Right forelimb (tissue), 1 donor: ENCODE measurements around the gene TBX15.

Source experiments
- DNase-seq: peaks from one replicate; pipeline ENCODE4 v3.0.0-alpha.2; 2018

The TBX15 gene

DNA sequence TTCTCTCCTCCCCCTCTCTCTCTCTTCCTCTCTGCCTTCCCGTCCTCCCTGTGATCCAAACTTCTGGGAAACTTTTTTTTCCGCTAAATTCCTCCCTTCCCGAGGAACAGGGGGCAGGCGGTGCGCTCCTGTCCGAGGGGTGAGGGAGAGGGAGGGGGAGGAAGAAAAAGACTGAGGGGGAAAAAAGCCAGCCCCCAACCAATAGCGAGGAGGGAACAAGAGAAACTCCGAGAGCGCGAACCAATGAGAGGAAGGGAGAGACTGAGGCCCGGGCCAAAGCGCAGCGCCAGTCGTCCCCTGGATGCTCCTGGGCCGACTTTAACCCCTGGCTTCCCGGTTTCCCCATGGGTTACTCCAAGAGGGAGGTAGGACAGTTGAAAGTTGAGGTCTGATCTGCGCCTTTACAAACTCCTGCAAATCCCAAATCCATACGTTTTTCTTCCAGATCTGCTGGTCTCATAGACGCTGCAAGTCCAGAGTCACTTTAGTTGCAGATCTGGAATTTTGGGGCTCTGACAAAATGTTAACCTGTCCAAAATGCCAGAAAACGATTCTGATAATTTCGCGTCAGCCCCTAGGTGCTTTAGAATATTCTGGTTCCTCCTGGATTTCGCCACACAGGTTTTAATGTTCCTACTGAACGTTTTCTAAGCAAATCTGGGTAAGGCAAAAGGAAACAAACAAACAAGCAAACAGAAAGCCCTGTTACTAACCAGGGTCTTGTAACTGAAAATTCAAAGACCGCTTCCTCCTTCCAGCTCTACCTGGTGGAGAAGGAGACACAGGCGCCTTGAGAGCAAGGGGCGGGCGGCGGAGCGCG lies at the start of gene TBX15:
Gene TBX15 (minus strand): TSS at position 158 of the 820 bp plus-strand sequence. CDS start 548 bp downstream, outside the sequence.
- DNase-seq: peak; percentile 89

- no peak for DNase-seq
Measured at GRCh38 chr1:119034359-119034758, 46.2 kb upstream of the TBX15 start.

- DNase-seq: no peak
Measured at GRCh38 chr1:119032986-119033385, 44.8 kb upstream of the TBX15 start.

- no peak for DNase-seq
Measured at GRCh38 chr1:119027759-119028158, 39.6 kb upstream of the TBX15 start.

GRCh38 chr1:119026956-119027355 lies 38.8 kb upstream of the TBX15 start:
- DNase-seq: no peak

- DNase-seq: no peak
Measured at GRCh38 chr1:119015547-119015946, 27.4 kb upstream of the TBX15 start.

DNA sequence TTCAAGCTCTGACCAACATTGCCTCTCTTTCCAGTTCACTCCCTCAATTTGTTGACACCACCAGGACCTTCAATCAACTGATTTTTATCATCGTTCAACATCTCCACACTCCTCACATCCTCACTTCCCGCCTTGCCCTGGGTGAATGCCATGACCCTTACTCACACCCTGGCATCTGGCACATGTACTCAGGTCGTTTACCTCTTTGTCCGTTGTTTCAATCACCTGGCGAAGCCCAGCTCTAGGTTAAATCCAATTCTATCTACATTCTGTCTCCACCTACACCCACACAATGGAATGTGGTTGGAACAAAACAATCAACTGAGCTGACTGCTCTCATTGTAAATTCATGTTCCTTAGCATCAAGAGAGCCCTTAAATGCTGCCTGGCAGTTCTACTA lies 24.2 kb upstream of the TBX15 start:
- DNase-seq: no peak

GRCh38 chr1:119011706-119012105 lies 23.6 kb upstream of the TBX15 start:
- no peak for DNase-seq

- DNase-seq: no peak
Measured at GRCh38 chr1:119011116-119011515, 23.0 kb upstream of the TBX15 start.

DNA sequence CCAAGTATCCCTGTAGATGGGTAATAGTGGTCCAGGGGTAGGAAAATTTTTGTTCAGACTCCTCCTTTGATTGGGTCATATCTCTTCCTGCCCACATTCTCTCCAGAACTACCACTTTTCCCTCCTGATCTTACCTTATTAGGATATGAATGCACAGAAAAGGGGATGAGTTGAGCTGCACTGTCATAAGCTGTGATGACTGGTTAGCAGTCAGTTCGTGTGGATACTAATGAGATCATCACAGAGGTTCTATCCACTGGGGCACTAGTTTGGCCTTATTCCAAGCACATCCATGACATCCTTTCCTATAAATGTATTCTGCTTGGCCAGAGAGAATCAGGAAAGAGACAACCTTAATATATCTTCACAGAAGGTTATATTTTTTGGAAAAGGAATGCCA lies 22.1 kb upstream of the TBX15 start:
- no peak for DNase-seq

DNA sequence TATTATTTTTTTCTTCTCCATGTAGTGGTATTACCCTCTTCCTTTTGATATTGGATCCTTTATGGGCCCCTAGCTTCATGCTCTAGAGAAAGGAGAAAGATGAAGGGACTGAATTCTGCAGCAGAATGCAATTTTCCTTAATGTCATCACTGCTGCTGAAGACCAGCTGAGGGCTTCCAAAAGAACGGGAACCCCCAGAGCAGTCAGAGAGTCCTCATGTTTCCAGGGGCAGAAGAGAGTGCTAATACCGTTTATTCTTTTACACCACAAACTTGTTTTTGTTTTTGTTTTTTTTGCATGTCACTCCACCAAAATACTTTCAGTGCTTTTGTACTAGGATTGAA lies 21.1 kb upstream of the TBX15 start:
- DNase-seq: no peak

DNA sequence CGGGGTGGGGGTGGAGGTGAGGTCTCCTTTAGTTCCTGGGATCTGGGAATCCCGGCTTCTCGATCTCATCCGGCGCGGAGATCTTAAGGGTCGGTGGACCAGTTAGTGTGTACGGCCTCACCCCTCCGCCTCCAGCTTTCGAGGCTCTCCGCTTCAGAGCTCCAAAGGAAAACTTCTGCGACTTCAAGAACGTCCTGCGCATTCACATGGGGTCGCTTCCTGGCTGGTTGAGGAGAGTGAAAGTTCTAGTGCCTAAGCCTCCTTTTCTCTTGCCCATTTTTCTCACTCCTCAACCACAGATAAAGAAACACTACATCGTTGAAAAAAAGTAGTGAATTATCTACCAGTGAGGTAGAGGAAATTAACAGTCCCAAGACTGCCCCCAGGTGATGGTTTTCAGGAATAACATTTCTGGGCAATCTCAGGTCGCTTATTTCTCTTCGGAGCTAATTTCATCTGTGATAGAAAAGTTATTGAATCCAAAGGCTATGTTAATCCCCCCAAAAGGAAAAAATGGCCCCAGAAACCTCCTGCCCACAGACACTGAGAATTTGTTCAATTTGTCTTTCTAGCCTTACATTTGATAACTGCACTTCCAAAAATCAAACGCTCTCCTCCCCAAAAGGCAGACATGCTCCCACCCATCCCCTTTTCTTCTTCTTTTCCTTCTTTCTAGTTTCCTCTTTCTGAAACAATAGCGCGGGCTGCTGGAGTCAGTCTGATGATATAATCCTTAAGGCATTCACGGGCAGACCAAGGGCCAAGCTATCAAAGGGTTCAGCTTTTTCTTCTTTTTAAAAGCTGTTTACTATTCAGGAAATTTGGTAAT lies 20.6 kb upstream of the TBX15 start:
- peak; percentile 72 for DNase-seq

- DNase-seq: peak; percentile 57
Measured at GRCh38 chr1:119007670-119008482, 19.7 kb upstream of the TBX15 start.

DNA sequence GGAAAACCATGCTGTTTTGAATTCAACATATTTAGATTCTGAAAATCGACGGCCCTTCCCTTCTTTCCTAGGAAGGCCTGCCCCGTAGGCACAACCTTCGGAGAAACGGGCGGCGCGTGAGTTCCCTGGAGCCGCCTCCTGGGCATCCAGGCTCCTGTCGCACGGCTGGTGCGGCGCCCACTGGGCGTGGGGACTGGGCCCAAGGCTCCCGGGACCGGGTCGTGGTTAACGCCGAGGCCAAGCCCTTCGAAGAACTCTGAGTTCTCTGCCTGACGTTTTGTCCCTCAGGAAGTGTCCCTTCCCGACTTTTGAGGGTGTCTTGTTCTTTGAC lies 19.2 kb upstream of the TBX15 start:
- DNase-seq: peak; percentile 47

DNA sequence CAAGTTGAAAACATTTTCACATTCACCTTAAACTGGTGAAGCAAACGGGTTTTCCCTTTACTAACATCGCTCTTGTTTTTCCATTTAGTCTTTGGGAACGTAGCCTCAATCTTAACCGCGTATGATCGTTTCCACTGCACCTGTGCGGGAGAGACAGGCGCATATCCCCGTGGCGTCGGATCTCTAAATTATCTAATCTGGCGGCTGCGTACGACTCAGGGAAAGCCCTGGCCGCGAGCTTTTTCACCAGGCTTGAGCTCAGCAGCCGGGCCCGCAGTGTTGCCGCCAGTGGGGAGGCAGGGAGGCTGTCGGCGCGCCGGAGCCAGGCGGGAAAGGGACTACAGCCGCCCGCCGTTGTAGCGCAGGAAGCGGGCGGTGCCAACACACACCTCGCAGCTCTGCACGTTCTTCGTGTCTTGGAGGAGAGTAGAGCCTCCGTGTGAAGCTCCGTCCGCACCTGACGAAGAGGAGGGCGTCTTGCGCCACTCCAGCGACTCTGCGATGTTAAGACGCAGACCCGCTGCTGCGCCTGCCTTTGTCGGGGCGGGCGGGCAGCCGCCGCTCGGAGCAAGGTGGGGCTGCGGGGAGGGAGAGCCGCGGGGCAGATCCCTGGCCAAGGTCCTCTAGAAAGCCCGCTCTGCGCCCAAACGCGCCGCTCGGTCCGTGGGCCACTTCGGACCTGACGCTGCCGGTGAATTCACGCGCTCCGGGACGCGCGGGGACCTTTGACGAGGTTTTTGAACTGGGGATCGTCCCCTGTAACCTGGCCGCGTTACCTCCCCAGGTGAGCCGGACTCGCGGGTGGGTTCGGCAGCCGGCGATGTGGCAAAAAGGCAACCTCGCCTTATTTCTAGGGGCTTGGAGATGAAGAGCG lies 18.5 kb upstream of the TBX15 start:
- peak; percentile 61 for DNase-seq

DNA sequence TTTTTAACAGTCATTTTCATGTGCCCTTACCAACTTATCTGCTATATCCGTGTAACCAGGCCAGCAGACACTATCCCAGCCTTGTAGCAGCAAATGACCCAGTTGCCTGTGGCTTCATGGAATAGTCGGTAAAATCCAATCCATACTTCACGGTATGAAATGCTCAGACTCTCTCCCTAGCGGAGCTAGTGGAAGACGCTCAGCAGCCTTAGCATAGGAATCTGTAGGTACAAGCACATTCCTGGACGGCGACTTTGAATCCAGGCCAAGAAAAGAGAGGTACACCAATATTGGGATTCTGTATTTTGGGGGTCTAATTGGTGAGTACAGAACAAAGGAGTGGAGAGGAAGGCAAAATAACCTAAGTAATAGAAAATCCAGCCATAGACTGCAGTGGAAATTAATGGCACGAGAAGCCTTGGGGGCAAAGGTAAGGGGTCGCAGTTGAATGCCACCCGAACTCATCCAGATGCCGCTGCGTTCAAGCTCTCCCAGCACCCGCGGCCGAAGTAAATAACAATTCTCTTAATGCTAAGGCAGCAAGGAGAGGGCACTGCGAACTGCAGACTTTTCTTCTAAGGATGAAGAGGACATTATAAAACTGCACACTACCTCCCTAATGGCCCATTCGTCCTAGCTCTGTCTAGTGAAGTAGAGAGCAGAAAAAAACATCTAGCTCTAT lies 17.7 kb upstream of the TBX15 start:
- no peak for DNase-seq

GRCh38 chr1:119004781-119005180 lies 16.6 kb upstream of the TBX15 start:
- no peak for DNase-seq

GRCh38 chr1:119004129-119004527 lies 16.0 kb upstream of the TBX15 start:
- DNase-seq: no peak

- no peak for DNase-seq
Measured at GRCh38 chr1:119003413-119004128, 15.4 kb upstream of the TBX15 start.

- peak; percentile 49 for DNase-seq
Measured at GRCh38 chr1:119002028-119002686, 14.0 kb upstream of the TBX15 start.
